SJCRH30 (cell line): Measurements from ENCODE around the gene TSKU. TPM values are rescaled to one million over a fixed set of nuclear protein-coding genes. Genes with fewer than 3 reads are reported as not detected.
"Not testable (repeated sequence)": the region's sequence is repeated elsewhere in the genome, so short reads cannot be mapped to it uniquely, and the experiment has no call there.

Source experiments
- DNase-seq, 2 experiments: peaks; one replicate each; pipeline ENCODE4 v3.0.0-alpha.2; 2015 to 2020
- H3K27ac ChIP-seq: fragments of 250-450 bp; sonication (Bioruptor Pico); 2 replicates; pipeline ENCODE4 v1.5.1; 2020; ENCODE audit warnings: mild to moderate bottlenecking, moderate library complexity
- H3K27me3 ChIP-seq: fragments of 250-450 bp; sonication (Bioruptor Pico); 2 replicates; pipeline ENCODE4 v1.5.1; 2020; ENCODE audit warnings: mild to moderate bottlenecking, moderate library complexity
- H3K36me3 ChIP-seq: fragments of 250-450 bp; sonication (Bioruptor Pico); 2 replicates; pipeline ENCODE4 v1.5.1; 2020; ENCODE audit warnings: mild to moderate bottlenecking, moderate library complexity
- H3K4me1 ChIP-seq: fragments of 250-450 bp; sonication (Bioruptor Pico); 2 replicates; pipeline ENCODE4 v1.5.1; 2020; ENCODE audit warnings: mild to moderate bottlenecking, moderate library complexity
- H3K4me3 ChIP-seq: fragments of 250-450 bp; sonication (Bioruptor Pico); 2 replicates; pipeline ENCODE4 v1.5.1; 2020; ENCODE audit warnings: mild to moderate bottlenecking, moderate library complexity
- H3K9me3 ChIP-seq: fragments of 250-450 bp; sonication (Bioruptor Pico); replicated peaks from 2 replicates; pipeline ENCODE4 v1.5.1; 2020; ENCODE audit warnings: mild to moderate bottlenecking, moderate library complexity
- total RNA-seq: library from RNA; depleted of rRNA; stranded (reverse); fragments of >200 nt; shearing (Covaris generic); gene quantifications from 2 replicates; pipeline ENCODE4 v1.2.3, GENCODE V29; 2014

The TSKU gene
- total RNA-seq, 1 experiment from 2014 or later: 18.2 TPM

- Histone ChIP-seq H3K27ac (peak overlapping the region; percentile 36), H3K27me3 (no peaks in the 10 kb centered on the region)
- no peak for DNase-seq
Observed at GRCh38 chr11:76824083-76824939, 41.2 kb downstream of the TSKU start.

GRCh38 chr11:76824980-76825725, 42.0 kb downstream of the TSKU start:
- Histone ChIP-seq H3K9me3 (peaks cover 5% of the 10 kb centered on the region; the same call in 1 of the 2 replicates), H3K4me1 (peaks cover 12% of the 10 kb centered on the region), H3K27me3 (no peaks in the 10 kb centered on the region), H3K36me3 (no peaks in the 10 kb centered on the region), H3K27ac (no peak overlapping the region), H3K4me3 (no peak overlapping the region)
- no peak for DNase-seq

More at GRCh38 chr11:76824083-76824939, 41.2 kb downstream of the TSKU start:
- Histone ChIP-seq H3K9me3 (peaks cover 5% of the 10 kb centered on the region; the same call in 1 of the 2 replicates), H3K4me1 (peaks cover 12% of the 10 kb centered on the region), H3K4me3 (peak overlapping the region; percentile 37; the same call in 1 of the 2 replicates), H3K36me3 (no peaks in the 10 kb centered on the region)

GRCh38 chr11:76825726-76826396, 42.7 kb downstream of the TSKU start:
- H3K27ac ChIP-seq: no peak overlapping the region
- DNase-seq: no peak
- H3K36me3 ChIP-seq: no peaks in the 10 kb centered on the region
- peaks cover 15% of the 10 kb centered on the region for H3K4me1 ChIP-seq
- H3K4me3 ChIP-seq: no peak overlapping the region
- H3K27me3 ChIP-seq: no peaks in the 10 kb centered on the region
- peaks cover 5% of the 10 kb centered on the region; the same call in 1 of the 2 replicates for H3K9me3 ChIP-seq

- peaks cover 19% of the 10 kb centered on the region for H3K4me1 ChIP-seq
- not testable (repeated sequence) for H3K36me3 ChIP-seq, H3K9me3 ChIP-seq, H3K4me3 ChIP-seq, H3K27ac ChIP-seq, DNase-seq, H3K27me3 ChIP-seq
Observed at GRCh38 chr11:76826508-76826907, 43.4 kb downstream of the TSKU start.

GRCh38 chr11:76827005-76827404, 43.8 kb downstream of the TSKU start:
- H3K36me3 ChIP-seq, H3K27ac ChIP-seq, H3K4me3 ChIP-seq, H3K27me3 ChIP-seq, H3K9me3 ChIP-seq, DNase-seq: not testable (repeated sequence)
- H3K4me1 ChIP-seq: peaks cover 19% of the 10 kb centered on the region

GRCh38 chr11:76830639-76831327, 47.6 kb downstream of the TSKU start:
- Histone ChIP-seq H3K27me3 (no peaks in the 10 kb centered on the region), H3K36me3 (no peaks in the 10 kb centered on the region), H3K9me3 (peaks cover 3% of the 10 kb centered on the region; the same call in 1 of the 2 replicates), H3K4me3 (no peak overlapping the region), H3K4me1 (peaks cover 8% of the 10 kb centered on the region), H3K27ac (no peak overlapping the region)
- peak in 1 of 2 experiments; percentile 47 for DNase-seq

- no peak for DNase-seq
- no peak overlapping the region for H3K27ac ChIP-seq
- H3K27me3 ChIP-seq: no peaks in the 10 kb centered on the region
- H3K4me1 ChIP-seq: peaks cover 18% of the 10 kb centered on the region
- no peaks in the 10 kb centered on the region for H3K36me3 ChIP-seq
- no peak overlapping the region for H3K4me3 ChIP-seq
- H3K9me3 ChIP-seq: no peaks in the 10 kb centered on the region
Observed at GRCh38 chr11:76831686-76832310, 48.6 kb downstream of the TSKU start.

GRCh38 chr11:76832361-76832760, 49.2 kb downstream of the TSKU start:
- no peak overlapping the region for H3K27ac ChIP-seq
- H3K27me3 ChIP-seq: no peaks in the 10 kb centered on the region
- DNase-seq: no peak

GRCh38 chr11:76834151-76834550, 51.0 kb downstream of the TSKU start:
- Histone ChIP-seq H3K4me3 (no peak overlapping the region), H3K27ac (no peak overlapping the region), H3K4me1 (peaks cover 18% of the 10 kb centered on the region), H3K27me3 (no peaks in the 10 kb centered on the region), H3K36me3 (no peaks in the 10 kb centered on the region), H3K9me3 (no peaks in the 10 kb centered on the region)
- no peak for DNase-seq

More at GRCh38 chr11:76832361-76832760, 49.2 kb downstream of the TSKU start:
- no peaks in the 10 kb centered on the region for H3K36me3 ChIP-seq
- no peak overlapping the region for H3K4me3 ChIP-seq
- peaks cover 18% of the 10 kb centered on the region for H3K4me1 ChIP-seq
- no peaks in the 10 kb centered on the region for H3K9me3 ChIP-seq

- Histone ChIP-seq H3K36me3 (no peaks in the 10 kb centered on the region), H3K27me3 (no peaks in the 10 kb centered on the region), H3K27ac (no peak overlapping the region), H3K9me3 (no peaks in the 10 kb centered on the region), H3K4me1 (peaks cover 18% of the 10 kb centered on the region), H3K4me3 (no peak overlapping the region)
- no peak for DNase-seq
Observed at GRCh38 chr11:76835036-76835435, 51.9 kb downstream of the TSKU start.

- DNase-seq: peak; percentile 37 to 51
- no peaks in the 10 kb centered on the region for H3K27me3 ChIP-seq
Observed at GRCh38 chr11:76835928-76836612, 52.9 kb downstream of the TSKU start.

GRCh38 chr11:76836613-76837291, 53.6 kb downstream of the TSKU start:
- Histone ChIP-seq H3K27me3 (no peaks in the 10 kb centered on the region), H3K4me1 (peaks cover 12% of the 10 kb centered on the region), H3K27ac (no peak overlapping the region), H3K9me3 (no peaks in the 10 kb centered on the region), H3K4me3 (no peak overlapping the region), H3K36me3 (no peaks in the 10 kb centered on the region)
- DNase-seq: no peak

More at GRCh38 chr11:76835928-76836612, 52.9 kb downstream of the TSKU start:
- no peaks in the 10 kb centered on the region for H3K36me3 ChIP-seq
- H3K4me3 ChIP-seq: no peak overlapping the region
- no peak overlapping the region for H3K27ac ChIP-seq
- H3K9me3 ChIP-seq: no peaks in the 10 kb centered on the region
- peaks cover 13% of the 10 kb centered on the region for H3K4me1 ChIP-seq
